ENCODE data around the gene UBE2L3. TPM values are rescaled to one million over a fixed set of nuclear protein-coding genes. Genes with fewer than 3 reads are reported as not detected.

The UBE2L3 gene
- total and polyA plus RNA-seq, 7 donors: 36.1 to 87.2 (median 50.7) TPM

DNA sequence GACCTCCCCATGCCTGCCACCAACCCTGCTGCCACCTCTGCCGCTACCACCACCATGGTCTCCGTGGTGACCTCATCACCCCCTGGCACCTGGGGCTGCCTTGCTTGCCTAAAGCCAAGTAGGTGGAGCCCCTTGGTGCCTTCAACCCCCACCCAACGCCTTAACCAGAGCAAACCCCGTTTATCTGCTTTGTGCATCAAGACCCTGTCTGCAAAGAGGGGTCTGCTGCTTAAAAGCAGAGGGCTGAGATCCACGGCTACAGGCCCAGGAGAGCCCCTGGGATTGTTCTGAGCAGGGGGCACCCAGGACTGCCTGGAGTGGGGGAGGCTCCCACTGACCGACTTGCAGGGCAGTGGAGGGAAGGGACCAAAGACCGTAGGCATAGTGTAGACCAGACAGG is 93.4 kb downstream of the UBE2L3 start:
- no peak for TF ChIP-seq POLR2A (IDR thresholded peaks at IDR 0.05)
- no peak for TF ChIP-seq EP300 (IDR thresholded peaks at IDR 0.05)
- no peak for TF ChIP-seq POLR2AphosphoS5 (IDR thresholded peaks at IDR 0.05)
- TF ChIP-seq, protein P1, sequence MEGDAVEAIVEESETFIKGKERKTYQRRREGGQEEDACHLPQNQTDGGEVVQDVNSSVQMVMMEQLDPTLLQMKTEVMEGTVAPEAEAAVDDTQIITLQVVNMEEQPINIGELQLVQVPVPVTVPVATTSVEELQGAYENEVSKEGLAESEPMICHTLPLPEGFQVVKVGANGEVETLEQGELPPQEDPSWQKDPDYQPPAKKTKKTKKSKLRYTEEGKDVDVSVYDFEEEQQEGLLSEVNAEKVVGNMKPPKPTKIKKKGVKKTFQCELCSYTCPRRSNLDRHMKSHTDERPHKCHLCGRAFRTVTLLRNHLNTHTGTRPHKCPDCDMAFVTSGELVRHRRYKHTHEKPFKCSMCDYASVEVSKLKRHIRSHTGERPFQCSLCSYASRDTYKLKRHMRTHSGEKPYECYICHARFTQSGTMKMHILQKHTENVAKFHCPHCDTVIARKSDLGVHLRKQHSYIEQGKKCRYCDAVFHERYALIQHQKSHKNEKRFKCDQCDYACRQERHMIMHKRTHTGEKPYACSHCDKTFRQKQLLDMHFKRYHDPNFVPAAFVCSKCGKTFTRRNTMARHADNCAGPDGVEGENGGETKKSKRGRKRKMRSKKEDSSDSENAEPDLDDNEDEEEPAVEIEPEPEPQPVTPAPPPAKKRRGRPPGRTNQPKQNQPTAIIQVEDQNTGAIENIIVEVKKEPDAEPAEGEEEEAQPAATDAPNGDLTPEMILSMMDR (IDR thresholded peaks at IDR 0.05): no peak
- 80 to 83% methylated on average over 7 of the region's 7 CpGs for WGBS, 2 donors
- Histone ChIP-seq H3K27ac (no peak overlapping the region), H3K4me3 (no peak overlapping the region), H3K4me1 (peaks cover 0 to 19% (median 14%) of the 10 kb centered on the region in 4 donors), H3K36me3 (no peaks in the 10 kb centered on the region), H3K9me3 (no peaks in the 10 kb centered on the region), H3K27me3 (peaks cover 12 to 35% (median 18%) of the 10 kb centered on the region in 3 donors)
- DNase-seq: no peak
- intact Hi-C loops (cut with DNase I): no loop called here

DNA sequence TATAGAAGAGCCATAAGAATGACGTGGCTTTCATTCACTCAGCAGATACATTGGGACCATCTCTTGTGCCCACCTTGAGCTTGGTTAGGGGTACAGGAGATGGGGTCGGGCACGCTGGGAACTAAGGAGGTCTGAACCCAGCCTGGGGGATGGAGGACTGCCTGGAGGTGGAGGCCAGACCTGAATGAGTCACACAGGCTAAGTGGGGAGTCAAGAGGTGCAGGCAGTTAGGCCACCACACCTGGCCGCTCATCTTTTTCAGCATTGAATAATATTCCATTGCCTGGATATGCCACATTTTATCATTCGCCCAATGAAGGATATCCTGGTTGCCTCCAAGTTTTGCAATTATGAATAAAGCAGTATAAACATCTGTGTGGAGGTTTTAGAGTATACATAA is 94.5 kb downstream of the UBE2L3 start:
- no peak for DNase-seq

DNA sequence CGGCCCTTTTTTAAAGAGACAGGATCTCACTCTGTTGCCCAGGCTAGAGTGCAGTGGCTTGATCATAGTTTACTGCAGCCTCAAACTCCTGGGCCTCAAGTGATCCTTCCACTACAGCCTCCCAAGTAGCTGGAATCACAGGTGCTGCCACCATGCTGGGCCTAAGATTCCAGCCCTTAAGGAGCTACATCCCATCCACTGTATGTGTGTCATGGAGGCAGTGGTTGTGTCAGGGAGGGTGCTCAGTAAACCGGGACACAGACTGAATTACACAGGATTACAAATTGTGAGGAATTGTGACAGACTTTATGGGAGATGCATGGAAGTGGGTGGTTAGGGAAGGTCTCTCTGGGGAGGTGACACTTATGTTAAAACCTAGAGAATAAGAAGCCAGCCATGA is 96.2 kb downstream of the UBE2L3 start:
- no peak overlapping the region for H3K27ac ChIP-seq
- H3K27me3 ChIP-seq: peaks cover 0 to 10% (median 3%) of the 10 kb centered on the region in 3 donors
- H3K9me3 ChIP-seq: no peaks in the 10 kb centered on the region
- peaks cover 0 to 15% (median 12%) of the 10 kb centered on the region in 4 donors for H3K4me1 ChIP-seq
- no peak for DNase-seq
- intact Hi-C loops (cut with DNase I): no loop called here
- no peak for TF ChIP-seq POLR2AphosphoS5 (IDR thresholded peaks at IDR 0.05)
- no peak for TF ChIP-seq POLR2A (IDR thresholded peaks at IDR 0.05)
- TF ChIP-seq, protein P1 (IDR thresholded peaks at IDR 0.05): no peak
- TF ChIP-seq EP300 (IDR thresholded peaks at IDR 0.05): no peak
- H3K4me3 ChIP-seq: no peak overlapping the region
- WGBS, 2 donors: 80 to 94% methylated on average over 2 of the region's 2 CpGs
- no peaks in the 10 kb centered on the region for H3K36me3 ChIP-seq

More for the DNA sequence above, 94.5 kb downstream of the UBE2L3 start:
- 93 to 94% methylated on average over 5 of the region's 5 CpGs for WGBS, 2 donors
- Histone ChIP-seq H3K36me3 (no peaks in the 10 kb centered on the region), H3K4me3 (no peak overlapping the region), H3K4me1 (peaks cover 0 to 22% (median 18%) of the 10 kb centered on the region in 4 donors), H3K9me3 (no peaks in the 10 kb centered on the region), H3K27ac (no peak overlapping the region), H3K27me3 (peaks cover 10 to 26% (median 13%) of the 10 kb centered on the region in 3 donors)
- intact Hi-C loops (cut with DNase I): no loop called here
- TF ChIP-seq POLR2AphosphoS5 (IDR thresholded peaks at IDR 0.05) (no peak), EP300 (IDR thresholded peaks at IDR 0.05) (no peak), POLR2A (IDR thresholded peaks at IDR 0.05) (no peak)
- TF ChIP-seq, protein P1 (IDR thresholded peaks at IDR 0.05): no peak

DNA sequence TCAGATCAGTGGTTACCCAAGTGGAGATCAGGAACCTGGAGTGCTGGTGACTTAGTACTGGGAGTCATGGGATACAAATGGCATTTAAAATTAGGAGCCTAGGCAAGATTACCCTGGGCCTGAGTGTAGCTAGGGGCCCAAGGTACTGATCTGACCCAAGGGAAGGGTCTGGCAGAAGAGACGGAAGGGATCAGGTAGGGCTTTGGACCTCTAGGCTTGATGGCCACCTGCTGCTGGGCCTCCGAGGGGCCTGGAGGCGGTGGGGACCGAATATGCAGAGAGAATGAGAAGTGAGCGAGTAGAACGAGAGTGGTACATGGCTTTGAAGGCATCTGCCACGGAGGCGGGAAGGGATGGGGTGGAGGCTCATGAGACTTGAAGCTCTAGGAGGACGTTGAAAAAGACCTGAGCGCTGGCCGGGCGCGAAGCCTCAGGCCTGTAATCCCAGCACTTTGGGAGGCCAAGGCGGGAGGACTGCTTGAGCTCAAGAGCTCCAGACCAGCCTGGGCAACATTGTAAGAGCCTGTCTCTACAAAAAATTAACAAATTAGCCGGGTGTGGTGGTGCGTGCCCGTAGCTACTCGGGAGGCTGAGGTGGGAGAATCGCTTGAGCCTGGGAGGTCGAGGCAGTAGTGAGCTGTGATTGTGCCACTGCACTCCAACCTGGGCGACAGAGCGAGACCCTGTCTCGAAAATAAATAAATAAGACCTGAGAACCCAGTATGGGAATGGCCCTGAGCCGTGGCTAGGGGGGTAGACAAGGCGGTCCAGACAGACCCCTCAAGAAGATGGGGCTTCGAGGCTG is 97.7 kb downstream of the UBE2L3 start:
- Histone ChIP-seq H3K4me1 (peaks cover 0 to 15% (median 12%) of the 10 kb centered on the region in 4 donors), H3K27ac (peak overlapping the region; percentile 90 to 95 (median 92)), H3K27me3 (peaks cover 0 to 3% (median 3%) of the 10 kb centered on the region in 3 donors), H3K9me3 (no peaks in the 10 kb centered on the region), H3K36me3 (peaks cover 0 to 10% (median 0%) of the 10 kb centered on the region in 4 donors), H3K4me3 (peak overlapping the region; percentile 76 to 89 (median 82))
- DNase-seq: no peak
- intact Hi-C loops (cut with DNase I): no loop called here
- TF ChIP-seq POLR2A (IDR thresholded peaks at IDR 0.05) (no peak), EP300 (IDR thresholded peaks at IDR 0.05) (no peak), POLR2AphosphoS5 (IDR thresholded peaks at IDR 0.05) (no peak)
- TF ChIP-seq, protein P1 (IDR thresholded peaks at IDR 0.05): no peak
- 69 to 73% methylated on average over 26 of the region's 26 CpGs for WGBS, 2 donors

Data from sigmoid colon (tissue), 7 donors.